Measurements from ENCODE around the gene EPB41L3.

The EPB41L3 gene

GRCh38 chr18:5461041-5461440, 82.8 kb downstream of the EPB41L3 start:
- Histone ChIP-seq H3K4me1 (ENCODE audit: control insufficient read depth, insufficient read depth, low read length) (peaks cover 6% of the 10 kb centered on the region), H3K36me3 (ENCODE audit: control insufficient read depth, insufficient read depth, low read length) (no peaks in the 10 kb centered on the region), H3K4me3 (ENCODE audit: insufficient read depth, low read depth, low read length) (no peak overlapping the region), H3K27me3 (ENCODE audit: control insufficient read depth, insufficient read depth, low read length, poor library complexity, severe bottlenecking) (no peaks in the 10 kb centered on the region), H3K27ac (ENCODE audit: insufficient read depth, low read depth, low read length, poor library complexity, severe bottlenecking) (no peak overlapping the region), H3K9me3 (ENCODE audit: control insufficient read depth, low read length) (no peaks in the 10 kb centered on the region)
- 93 to 100% methylated on average over 3 of the region's 3 CpGs for WGBS, 2 experiments

- no peak overlapping the region for H3K27ac ChIP-seq (ENCODE audit: insufficient read depth, low read depth, low read length, poor library complexity, severe bottlenecking)
- WGBS, 2 experiments: 82 to 85% methylated on average over 7 of the region's 7 CpGs
- H3K27me3 ChIP-seq (ENCODE audit: control insufficient read depth, insufficient read depth, low read length, poor library complexity, severe bottlenecking): no peaks in the 10 kb centered on the region
- no peaks in the 10 kb centered on the region for H3K36me3 ChIP-seq (ENCODE audit: control insufficient read depth, insufficient read depth, low read length)
- H3K4me3 ChIP-seq (ENCODE audit: insufficient read depth, low read depth, low read length): no peak overlapping the region
- peaks cover 6% of the 10 kb centered on the region for H3K4me1 ChIP-seq (ENCODE audit: control insufficient read depth, insufficient read depth, low read length)
- no peaks in the 10 kb centered on the region for H3K9me3 ChIP-seq (ENCODE audit: control insufficient read depth, low read length)
These were observed 86.3 kb downstream of the EPB41L3 start for GRCh38 chr18:5457462-5457957.

- Histone ChIP-seq H3K4me3 (ENCODE audit: insufficient read depth, low read depth, low read length) (no peak overlapping the region), H3K27ac (ENCODE audit: insufficient read depth, low read depth, low read length, poor library complexity, severe bottlenecking) (no peak overlapping the region)
- 42 to 44% methylated on average over 15 of the region's 15 CpGs for WGBS, 2 experiments
These were observed 87.0 kb downstream of the EPB41L3 start for GRCh38 chr18:5456577-5457461.

GRCh38 chr18:5455674-5456073, 88.1 kb downstream of the EPB41L3 start:
- no peaks in the 10 kb centered on the region for H3K27me3 ChIP-seq (ENCODE audit: control insufficient read depth, insufficient read depth, low read length, poor library complexity, severe bottlenecking)
- no peak overlapping the region for H3K27ac ChIP-seq (ENCODE audit: insufficient read depth, low read depth, low read length, poor library complexity, severe bottlenecking)
- peaks cover 6% of the 10 kb centered on the region for H3K4me1 ChIP-seq (ENCODE audit: control insufficient read depth, insufficient read depth, low read length)
- no peaks in the 10 kb centered on the region for H3K9me3 ChIP-seq (ENCODE audit: control insufficient read depth, low read length)
- no peak overlapping the region for H3K4me3 ChIP-seq (ENCODE audit: insufficient read depth, low read depth, low read length)
- H3K36me3 ChIP-seq (ENCODE audit: control insufficient read depth, insufficient read depth, low read length): no peaks in the 10 kb centered on the region
- 92 to 95% methylated on average over 4 to 7 of the region's 7 CpGs for WGBS, 2 experiments

More at GRCh38 chr18:5456577-5457461, 87.0 kb downstream of the EPB41L3 start:
- Histone ChIP-seq H3K36me3 (ENCODE audit: control insufficient read depth, insufficient read depth, low read length) (no peaks in the 10 kb centered on the region), H3K4me1 (ENCODE audit: control insufficient read depth, insufficient read depth, low read length) (peaks cover 6% of the 10 kb centered on the region), H3K27me3 (ENCODE audit: control insufficient read depth, insufficient read depth, low read length, poor library complexity, severe bottlenecking) (no peaks in the 10 kb centered on the region), H3K9me3 (ENCODE audit: control insufficient read depth, low read length) (no peaks in the 10 kb centered on the region)

GRCh38 chr18:5452943-5453443, 90.8 kb downstream of the EPB41L3 start:
- 89 to 97% methylated on average over 2 of the region's 2 CpGs for WGBS, 2 experiments
- Histone ChIP-seq H3K27ac (ENCODE audit: insufficient read depth, low read depth, low read length, poor library complexity, severe bottlenecking) (no peak overlapping the region), H3K9me3 (ENCODE audit: control insufficient read depth, low read length) (no peaks in the 10 kb centered on the region), H3K4me3 (ENCODE audit: insufficient read depth, low read depth, low read length) (no peak overlapping the region), H3K27me3 (ENCODE audit: control insufficient read depth, insufficient read depth, low read length, poor library complexity, severe bottlenecking) (no peaks in the 10 kb centered on the region), H3K4me1 (ENCODE audit: control insufficient read depth, insufficient read depth, low read length) (peaks cover 6% of the 10 kb centered on the region), H3K36me3 (ENCODE audit: control insufficient read depth, insufficient read depth, low read length) (no peaks in the 10 kb centered on the region)

GRCh38 chr18:5451871-5452270, 91.9 kb downstream of the EPB41L3 start:
- no peaks in the 10 kb centered on the region for H3K36me3 ChIP-seq (ENCODE audit: control insufficient read depth, insufficient read depth, low read length)
- H3K27me3 ChIP-seq (ENCODE audit: control insufficient read depth, insufficient read depth, low read length, poor library complexity, severe bottlenecking): no peaks in the 10 kb centered on the region
- no peak overlapping the region for H3K4me3 ChIP-seq (ENCODE audit: insufficient read depth, low read depth, low read length)
- H3K9me3 ChIP-seq (ENCODE audit: control insufficient read depth, low read length): no peaks in the 10 kb centered on the region
- no peaks in the 10 kb centered on the region for H3K4me1 ChIP-seq (ENCODE audit: control insufficient read depth, insufficient read depth, low read length)
- no peak overlapping the region for H3K27ac ChIP-seq (ENCODE audit: insufficient read depth, low read depth, low read length, poor library complexity, severe bottlenecking)
- WGBS, 2 experiments: 92 to 96% methylated on average over 9 of the region's 9 CpGs

GRCh38 chr18:5451150-5451549, 92.6 kb downstream of the EPB41L3 start:
- H3K4me3 ChIP-seq (ENCODE audit: insufficient read depth, low read depth, low read length): no peak overlapping the region
- H3K27ac ChIP-seq (ENCODE audit: insufficient read depth, low read depth, low read length, poor library complexity, severe bottlenecking): no peak overlapping the region
- no peaks in the 10 kb centered on the region for H3K4me1 ChIP-seq (ENCODE audit: control insufficient read depth, insufficient read depth, low read length)
- no peaks in the 10 kb centered on the region for H3K36me3 ChIP-seq (ENCODE audit: control insufficient read depth, insufficient read depth, low read length)
- no peaks in the 10 kb centered on the region for H3K27me3 ChIP-seq (ENCODE audit: control insufficient read depth, insufficient read depth, low read length, poor library complexity, severe bottlenecking)
- no peaks in the 10 kb centered on the region for H3K9me3 ChIP-seq (ENCODE audit: control insufficient read depth, low read length)

GRCh38 chr18:5449858-5450509, 93.8 kb downstream of the EPB41L3 start:
- Histone ChIP-seq H3K27ac (ENCODE audit: insufficient read depth, low read depth, low read length, poor library complexity, severe bottlenecking) (no peak overlapping the region), H3K27me3 (ENCODE audit: control insufficient read depth, insufficient read depth, low read length, poor library complexity, severe bottlenecking) (no peaks in the 10 kb centered on the region), H3K4me3 (ENCODE audit: insufficient read depth, low read depth, low read length) (no peak overlapping the region), H3K4me1 (ENCODE audit: control insufficient read depth, insufficient read depth, low read length) (no peaks in the 10 kb centered on the region), H3K9me3 (ENCODE audit: control insufficient read depth, low read length) (no peaks in the 10 kb centered on the region), H3K36me3 (ENCODE audit: control insufficient read depth, insufficient read depth, low read length) (no peaks in the 10 kb centered on the region)
- WGBS, 2 experiments: 81 to 92% methylated on average over 4 of the region's 4 CpGs

GRCh38 chr18:5447442-5447841, 96.4 kb downstream of the EPB41L3 start:
- no peak overlapping the region for H3K4me3 ChIP-seq (ENCODE audit: insufficient read depth, low read depth, low read length)
- WGBS, 2 experiments: 89 to 91% methylated on average over 7 of the region's 7 CpGs
- H3K4me1 ChIP-seq (ENCODE audit: control insufficient read depth, insufficient read depth, low read length): no peaks in the 10 kb centered on the region
- no peaks in the 10 kb centered on the region for H3K9me3 ChIP-seq (ENCODE audit: control insufficient read depth, low read length)
- H3K27me3 ChIP-seq (ENCODE audit: control insufficient read depth, insufficient read depth, low read length, poor library complexity, severe bottlenecking): no peaks in the 10 kb centered on the region
- no peak overlapping the region for H3K27ac ChIP-seq (ENCODE audit: insufficient read depth, low read depth, low read length, poor library complexity, severe bottlenecking)
- no peaks in the 10 kb centered on the region for H3K36me3 ChIP-seq (ENCODE audit: control insufficient read depth, insufficient read depth, low read length)

GRCh38 chr18:5444847-5445246, 99.0 kb downstream of the EPB41L3 start:
- H3K36me3 ChIP-seq (ENCODE audit: control insufficient read depth, insufficient read depth, low read length): no peaks in the 10 kb centered on the region

More at GRCh38 chr18:5444847-5445246, 99.0 kb downstream of the EPB41L3 start:
- H3K27ac ChIP-seq (ENCODE audit: insufficient read depth, low read depth, low read length, poor library complexity, severe bottlenecking): no peak overlapping the region
- WGBS, 2 experiments: 94 to 96% methylated on average over 4 of the region's 4 CpGs
- no peaks in the 10 kb centered on the region for H3K9me3 ChIP-seq (ENCODE audit: control insufficient read depth, low read length)
- H3K27me3 ChIP-seq (ENCODE audit: control insufficient read depth, insufficient read depth, low read length, poor library complexity, severe bottlenecking): no peaks in the 10 kb centered on the region
- H3K4me3 ChIP-seq (ENCODE audit: insufficient read depth, low read depth, low read length): no peak overlapping the region
- H3K4me1 ChIP-seq (ENCODE audit: control insufficient read depth, insufficient read depth, low read length): no peaks in the 10 kb centered on the region

Data from ectodermal cell (in vitro differentiated cells).